NB4 (cell line): ENCODE results near the gene EXTL1.

ENCODE experiments used
- DNase-seq: peaks from one replicate; pipeline ENCODE4 v3.0.0; 2010; ENCODE audit warnings: low read depth
- H3K4me3 ChIP-seq: one replicate; pipeline ENCODE4 v1.5.1; 2011; ENCODE audit warnings: mild to moderate bottlenecking, low read depth, low read length, moderate library complexity
- CTCF ChIP-seq: IDR thresholded peaks from one replicate; pipeline ENCODE4 v1.5.1; 2012; ENCODE audit warnings: low read depth, low read length
- MAX ChIP-seq: IDR thresholded peaks from 2 replicates; pipeline ENCODE4 v1.6.1; 2011; ENCODE audit warnings: low read depth, low read length
- MYC ChIP-seq: IDR thresholded peaks from 2 replicates; pipeline ENCODE4 v1.6.1; 2011; ENCODE audit warnings: low read depth, low read length
- POLR2A ChIP-seq: IDR thresholded peaks from 2 replicates; pipeline ENCODE4 v1.6.1; 2011; ENCODE audit warnings: mild to moderate bottlenecking; ENCODE audit not compliant: insufficient read length; ENCODE audit errors: extremely low read depth

The EXTL1 gene

GRCh38 chr1:26014179-26014578, 7.4 kb upstream of the EXTL1 start:
- TF ChIP-seq CTCF (no peak), MYC (no peak), POLR2A (no peak), MAX (no peak)
- H3K4me3 ChIP-seq: no peak overlapping the region
- DNase-seq: no peak

- peak; percentile 93 for DNase-seq
- no peak for TF ChIP-seq CTCF
- H3K4me3 ChIP-seq: no peak overlapping the region
Observed at GRCh38 chr1:26015358-26015757, 6.2 kb upstream of the EXTL1 start.

GRCh38 chr1:26016258-26016952, 5.2 kb upstream of the EXTL1 start:
- peak; percentile 37 for DNase-seq
- TF ChIP-seq POLR2A: no peak
- no peak for TF ChIP-seq CTCF
- no peak for TF ChIP-seq MYC
- TF ChIP-seq MAX: no peak
- H3K4me3 ChIP-seq: no peak overlapping the region

- H3K4me3 ChIP-seq: no peak overlapping the region
- no peak for TF ChIP-seq CTCF
- TF ChIP-seq POLR2A: no peak
- TF ChIP-seq MYC: no peak
- TF ChIP-seq MAX: no peak
Observed at GRCh38 chr1:26016953-26017545, 4.5 kb upstream of the EXTL1 start.

GRCh38 chr1:26017606-26018005, 4.0 kb upstream of the EXTL1 start:
- no peak for DNase-seq
- no peak overlapping the region for H3K4me3 ChIP-seq
- TF ChIP-seq CTCF: no peak

More at GRCh38 chr1:26016953-26017545, 4.5 kb upstream of the EXTL1 start:
- peak; percentile 37 for DNase-seq
